DOHH2 (cell line): ENCODE measurements around the gene MUC2.

Experiments
- H3F3A ChIP-seq: fragments of 200-600 bp; sonication (generic), shearing (Covaris generic); 2 replicates; pipeline ENCODE4 v1.6.0; 2016; ENCODE audit warnings: antibody characterized with exemption, mild to moderate bottlenecking; ENCODE audit not compliant: control insufficient read depth, insufficient read depth
- H3K27ac ChIP-seq: fragments of 200-600 bp; sonication (generic); 2 replicates; pipeline ENCODE4 v1.5.1; 2014; ENCODE audit warnings: low read depth, mild to moderate bottlenecking, low read length, moderate library complexity
- H3K27me3 ChIP-seq: fragments of 200-600 bp; sonication (generic); 2 replicates; pipeline ENCODE4 v1.6.1; 2014; ENCODE audit warnings: mild to moderate bottlenecking, low read length, mixed read lengths; ENCODE audit not compliant: control insufficient read depth
- H3K36me3 ChIP-seq: fragments of 200-600 bp; sonication (generic); 2 replicates; pipeline ENCODE4 v1.6.1; 2014; ENCODE audit warnings: mild to moderate bottlenecking, low read length, moderate library complexity, mixed read lengths; ENCODE audit not compliant: control insufficient read depth
- H3K4me1 ChIP-seq: fragments of 200-600 bp; sonication (generic); 2 replicates; pipeline ENCODE4 v1.6.1; 2014; ENCODE audit warnings: mild to moderate bottlenecking, low read length, mixed read lengths; ENCODE audit not compliant: control insufficient read depth
- H3K4me2 ChIP-seq: fragments of 200-600 bp; sonication (generic); 2 replicates; pipeline ENCODE4 v1.6.0; 2014; ENCODE audit warnings: mild to moderate bottlenecking, low read length, moderate library complexity
- H3K4me3 ChIP-seq: fragments of 200-600 bp; sonication (generic); 2 replicates; pipeline ENCODE4 v1.5.1; 2014; ENCODE audit warnings: mild to moderate bottlenecking, low read length, mixed read lengths
- H3K79me2 ChIP-seq: fragments of 200-600 bp; sonication (generic); 2 replicates; pipeline ENCODE4 v1.6.1; 2014; ENCODE audit warnings: mild to moderate bottlenecking, low read length, mixed read lengths; ENCODE audit not compliant: control insufficient read depth
- H3K9me2 ChIP-seq: fragments of 200-600 bp; sonication (generic); replicated peaks from 2 replicates; pipeline ENCODE4 v1.6.1; 2014; ENCODE audit warnings: mild to moderate bottlenecking, low read length, mixed read lengths; ENCODE audit not compliant: control insufficient read depth
- H3K9me3 ChIP-seq: fragments of 200-600 bp; sonication (generic); 2 replicates; pipeline ENCODE4 v1.6.1; 2014; ENCODE audit warnings: antibody characterized with exemption, low read length, mixed read lengths; ENCODE audit not compliant: control insufficient read depth, insufficient read depth
- H4K20me1 ChIP-seq: fragments of 200-600 bp; sonication (generic); 2 replicates; pipeline ENCODE4 v1.6.0; 2014; ENCODE audit warnings: low read depth, mild to moderate bottlenecking, antibody characterized with exemption, low read length, moderate library complexity; ENCODE audit not compliant: control insufficient read depth, insufficient read depth
- CTCF ChIP-seq: fragments of 200-600 bp; sonication (generic); IDR thresholded peaks from one replicate; pipeline ENCODE4 v1.5.1; 2014; ENCODE audit warnings: antibody characterized with exemption, mild to moderate bottlenecking, low read depth, low read length; ENCODE audit not compliant: poor library complexity, severe bottlenecking
- EZH2phosphoT487 ChIP-seq: fragments of 200-600 bp; sonication (generic); IDR thresholded peaks from 2 replicates; pipeline ENCODE4 v1.6.1; 2017; ENCODE audit warnings: borderline replicate concordance, mild to moderate bottlenecking, antibody characterized with exemption, low read length, moderate library complexity, mixed read lengths

Gene MUC2

DNA sequence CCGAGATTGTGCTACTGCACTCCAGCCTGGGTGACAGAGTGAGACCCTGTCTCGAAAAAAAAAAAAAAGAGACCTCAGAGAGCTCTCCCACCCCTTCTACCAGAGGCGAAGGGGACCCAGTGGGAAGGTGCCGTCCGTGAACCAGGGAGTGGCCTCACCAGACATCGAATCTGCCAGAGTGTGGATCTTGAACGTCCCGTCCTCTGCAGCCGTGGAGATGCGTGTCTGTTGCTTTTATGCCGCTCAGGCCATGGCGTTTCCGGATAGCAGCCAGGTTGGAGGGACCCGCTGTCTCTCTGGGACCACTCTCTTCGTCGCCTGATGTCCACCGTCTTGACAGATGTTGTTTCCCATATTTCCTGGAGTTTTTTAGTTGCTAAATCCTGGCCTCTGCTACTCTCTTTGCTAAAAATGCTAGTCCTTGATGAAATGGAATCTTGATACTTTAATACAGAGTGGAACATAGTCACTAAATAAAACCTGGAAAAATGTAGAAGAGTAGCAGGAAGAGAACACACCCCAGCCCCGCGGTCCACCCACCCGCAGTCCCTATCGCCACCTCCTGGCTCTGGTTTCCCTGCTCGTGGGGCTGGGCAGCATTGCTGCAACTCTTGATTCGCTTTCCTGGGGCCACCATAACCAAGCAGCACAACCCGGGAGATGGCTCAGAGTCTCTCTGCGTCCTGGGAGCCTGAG lies 26.2 kb upstream of the MUC2 start:
- Histone ChIP-seq H3K4me1 (0 out of 2 replicates have a peak, but pooled peaks cover 4% of the 10 kb centered on the region), H3K4me3 (no peak overlapping the region), H3F3A (no peaks in the 10 kb centered on the region), H4K20me1 (no peaks in the 10 kb centered on the region), H3K4me2 (no peak overlapping the region), H3K9me3 (no peaks in the 10 kb centered on the region), H3K36me3 (no peaks in the 10 kb centered on the region), H3K27ac (no peak overlapping the region), H3K27me3 (no peaks in the 10 kb centered on the region), H3K9me2 (no peaks in the 10 kb centered on the region), H3K79me2 (no peaks in the 10 kb centered on the region)
- no peak for TF ChIP-seq CTCF
- no peak for TF ChIP-seq EZH2phosphoT487

GRCh38 chr11:1049071-1049405 lies 25.6 kb upstream of the MUC2 start:
- H4K20me1 ChIP-seq: no peaks in the 10 kb centered on the region
- H3K4me3 ChIP-seq: no peak overlapping the region
- H3K36me3 ChIP-seq: no peaks in the 10 kb centered on the region
- H3F3A ChIP-seq: no peaks in the 10 kb centered on the region
- no peak overlapping the region for H3K27ac ChIP-seq
- TF ChIP-seq CTCF (no peak), EZH2phosphoT487 (no peak)
- H3K4me1 ChIP-seq: 0 out of 2 replicates have a peak, but pooled peaks cover 4% of the 10 kb centered on the region
- H3K4me2 ChIP-seq: no peak overlapping the region
- H3K9me3 ChIP-seq: no peaks in the 10 kb centered on the region
- H3K27me3 ChIP-seq: no peaks in the 10 kb centered on the region
- H3K9me2 ChIP-seq: no peaks in the 10 kb centered on the region
- H3K79me2 ChIP-seq: no peaks in the 10 kb centered on the region

- Histone ChIP-seq H3K9me2 (no peaks in the 10 kb centered on the region), H3F3A (no peaks in the 10 kb centered on the region), H3K4me2 (no peak overlapping the region), H3K4me3 (no peak overlapping the region), H3K36me3 (no peaks in the 10 kb centered on the region), H4K20me1 (no peaks in the 10 kb centered on the region), H3K27ac (no peak overlapping the region), H3K9me3 (no peaks in the 10 kb centered on the region), H3K79me2 (no peaks in the 10 kb centered on the region), H3K4me1 (0 out of 2 replicates have a peak, but pooled peaks cover 4% of the 10 kb centered on the region), H3K27me3 (no peaks in the 10 kb centered on the region)
- TF ChIP-seq CTCF (no peak), EZH2phosphoT487 (no peak)
Measured at GRCh38 chr11:1049431-1049891, 25.2 kb upstream of the MUC2 start.
